ENCODE data around the gene SATB1.

The SATB1 gene

DNA sequence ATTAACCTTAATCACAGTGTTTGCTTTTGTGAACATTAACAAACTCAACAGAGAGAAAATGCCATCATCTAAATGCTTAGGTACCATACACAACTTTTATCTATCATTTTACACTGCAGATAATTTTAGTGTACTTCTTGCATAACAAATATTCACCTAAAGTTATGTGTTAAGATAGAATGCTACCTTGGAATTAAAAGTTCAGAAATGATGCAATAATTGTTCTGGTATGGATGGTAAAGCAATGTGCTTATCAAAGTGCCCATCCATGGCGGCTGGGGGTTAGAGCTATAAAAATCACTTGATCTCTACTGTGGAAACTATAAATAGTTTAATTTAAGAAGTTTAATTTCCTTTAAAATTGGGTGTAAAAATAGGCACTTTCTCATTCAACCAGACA lies 28.7 kb downstream of the SATB1 start:
- DNase-seq = no peak

DNA sequence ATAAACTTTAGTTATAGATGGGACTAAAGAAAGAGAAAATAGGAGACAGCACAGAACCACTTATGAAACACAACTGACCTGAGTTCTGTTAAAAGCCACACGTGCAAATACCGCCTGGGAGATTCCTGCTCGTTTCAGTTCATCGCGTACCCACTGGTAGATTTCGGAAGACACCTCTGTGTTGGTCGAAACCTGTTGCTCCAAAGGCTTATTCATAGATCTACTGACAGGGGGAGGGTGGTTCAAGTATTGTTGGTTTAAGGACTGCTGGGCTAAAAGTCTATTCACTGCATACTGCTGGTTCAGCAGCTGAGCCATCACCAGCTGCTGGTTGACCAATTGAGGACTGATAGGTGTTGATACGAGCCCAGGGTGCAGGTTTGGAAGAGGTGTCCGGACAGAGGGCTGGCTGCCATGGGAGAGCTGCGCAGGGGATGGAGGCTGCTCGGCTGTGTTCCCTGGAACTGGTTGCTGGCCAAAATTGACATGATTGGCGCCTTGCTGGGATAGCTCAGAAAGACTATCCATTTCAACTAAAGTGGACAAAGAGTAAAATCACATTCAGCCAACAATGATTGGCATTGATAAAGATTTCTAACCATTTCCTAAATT lies 30.6 kb downstream of the SATB1 start:
- no peak for DNase-seq

DNA sequence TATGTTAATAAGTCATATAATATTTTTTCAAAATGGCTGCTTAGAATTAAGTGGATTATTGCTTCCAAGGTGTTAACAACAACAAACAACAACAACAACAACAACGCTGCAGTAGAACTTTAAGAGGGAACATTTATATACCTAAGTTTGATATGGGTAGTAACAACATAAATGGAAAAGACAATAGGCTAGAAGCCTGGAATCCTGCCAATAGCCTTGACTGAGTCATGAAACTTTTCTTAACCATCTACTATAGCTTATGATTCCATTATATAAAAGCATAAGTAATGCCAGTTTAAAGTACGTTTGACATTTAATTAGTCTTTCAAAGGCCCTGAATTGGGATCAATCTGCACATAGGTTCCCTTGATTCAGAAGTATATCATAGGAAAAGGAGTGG lies 31.2 kb downstream of the SATB1 start:
- DNase-seq = no peak

DNA sequence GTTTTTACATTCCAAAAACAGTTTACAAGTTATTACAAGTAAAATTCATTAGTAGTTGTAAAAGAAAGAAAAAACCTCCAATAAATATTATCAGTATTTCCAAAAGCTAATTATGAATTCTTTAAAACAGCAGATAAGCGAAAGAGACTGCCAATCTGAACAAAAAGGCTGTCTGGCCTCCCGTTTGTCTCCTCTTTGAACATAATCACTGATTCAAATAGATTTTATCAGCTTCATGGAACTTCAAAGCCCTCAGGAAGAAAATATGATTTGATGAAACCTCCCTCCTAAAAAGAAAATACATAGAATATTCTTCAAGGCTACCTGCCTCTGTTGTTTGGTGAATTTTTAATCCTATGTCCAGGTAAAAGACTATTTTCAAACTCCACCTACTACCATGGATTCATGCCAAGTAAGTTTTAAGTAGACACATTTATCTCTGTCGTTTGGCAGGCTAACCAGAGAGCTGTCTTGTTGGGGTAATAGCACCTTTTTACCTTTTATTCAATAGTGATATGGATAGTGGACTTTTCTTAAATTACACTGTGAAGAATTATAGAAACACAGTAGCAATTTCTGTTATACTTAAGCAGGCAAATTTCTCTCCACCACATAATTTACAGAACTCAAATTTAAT lies 35.0 kb downstream of the SATB1 start:
- no peak for DNase-seq

DNA sequence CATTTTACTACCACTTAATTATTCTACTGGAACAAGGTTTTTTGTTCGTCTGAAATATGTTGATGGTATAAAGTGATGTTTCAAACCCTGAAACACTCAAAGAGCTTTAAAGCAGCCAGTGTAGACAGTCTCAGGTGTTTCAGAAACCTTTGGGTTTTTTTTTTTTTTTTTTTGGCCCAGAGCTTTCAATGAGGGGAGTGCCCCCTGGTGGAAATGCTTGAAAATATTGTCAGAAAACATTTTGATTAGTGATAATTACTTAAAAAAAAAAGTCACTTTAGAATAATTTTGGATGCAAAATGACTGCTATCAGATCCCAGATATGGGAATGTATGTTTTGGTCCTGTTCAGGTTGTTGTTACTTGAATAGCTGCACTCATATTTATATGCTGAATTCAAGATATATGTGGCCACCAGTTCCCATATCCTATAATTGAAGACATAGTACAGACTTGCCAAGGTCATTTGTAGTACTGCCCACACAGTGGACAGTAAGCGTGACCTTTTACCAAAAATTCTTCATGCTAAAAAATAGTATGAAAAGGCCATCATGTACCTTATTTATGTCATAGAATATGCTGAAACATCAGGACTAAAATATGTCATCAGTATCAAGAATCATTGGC lies 35.9 kb downstream of the SATB1 start:
- DNase-seq = peak; percentile 25 to 33

DNA sequence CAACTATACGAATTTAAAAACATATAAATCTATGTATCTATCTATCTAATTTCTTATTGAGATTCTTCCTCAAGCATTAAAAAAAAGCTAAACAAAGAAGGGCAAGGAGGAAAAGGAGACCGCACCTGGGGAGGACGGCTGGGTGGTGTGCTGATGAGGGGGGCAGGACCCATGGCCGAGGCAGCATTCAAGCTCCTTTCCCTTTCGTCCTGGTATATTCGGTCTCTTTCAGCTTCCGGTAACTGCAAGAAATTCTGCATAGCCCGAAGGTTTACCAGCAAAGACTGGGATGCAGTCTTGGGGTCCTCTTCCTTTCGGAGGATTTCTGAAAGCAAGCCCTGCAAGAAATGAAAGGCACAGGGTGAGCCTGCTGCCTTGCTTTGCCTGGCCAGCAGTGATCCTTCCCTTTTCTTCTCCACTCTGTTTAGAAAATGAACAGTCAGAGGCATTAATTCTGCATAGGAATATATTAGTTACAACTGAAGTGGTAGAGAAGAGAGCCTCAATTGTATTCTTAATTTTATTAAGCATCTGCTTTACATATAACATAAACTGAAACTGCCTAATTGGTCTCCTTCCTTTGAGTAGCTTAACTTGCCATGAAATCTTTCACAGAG lies 38.8 kb downstream of the SATB1 start:
- no peak for DNase-seq

DNA sequence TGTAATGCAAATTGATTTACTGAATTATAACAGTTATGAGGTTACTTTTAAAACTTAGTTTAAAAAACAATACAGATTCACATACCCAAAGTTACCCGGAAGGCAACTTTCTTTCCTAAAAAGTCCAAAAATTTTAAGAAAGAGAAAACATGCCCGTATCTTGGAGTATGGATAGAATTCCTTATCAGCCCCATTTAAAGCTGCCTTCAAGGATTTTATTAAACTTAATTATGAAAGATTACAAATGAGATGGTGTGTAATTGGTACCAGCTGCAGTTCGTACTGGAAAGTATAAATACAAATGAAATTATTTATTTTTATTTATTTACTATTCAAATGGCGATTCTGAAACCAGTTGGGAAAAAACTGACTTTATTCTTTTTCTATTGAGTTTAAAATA lies 39.4 kb downstream of the SATB1 start:
- DNase-seq = no peak

DNA sequence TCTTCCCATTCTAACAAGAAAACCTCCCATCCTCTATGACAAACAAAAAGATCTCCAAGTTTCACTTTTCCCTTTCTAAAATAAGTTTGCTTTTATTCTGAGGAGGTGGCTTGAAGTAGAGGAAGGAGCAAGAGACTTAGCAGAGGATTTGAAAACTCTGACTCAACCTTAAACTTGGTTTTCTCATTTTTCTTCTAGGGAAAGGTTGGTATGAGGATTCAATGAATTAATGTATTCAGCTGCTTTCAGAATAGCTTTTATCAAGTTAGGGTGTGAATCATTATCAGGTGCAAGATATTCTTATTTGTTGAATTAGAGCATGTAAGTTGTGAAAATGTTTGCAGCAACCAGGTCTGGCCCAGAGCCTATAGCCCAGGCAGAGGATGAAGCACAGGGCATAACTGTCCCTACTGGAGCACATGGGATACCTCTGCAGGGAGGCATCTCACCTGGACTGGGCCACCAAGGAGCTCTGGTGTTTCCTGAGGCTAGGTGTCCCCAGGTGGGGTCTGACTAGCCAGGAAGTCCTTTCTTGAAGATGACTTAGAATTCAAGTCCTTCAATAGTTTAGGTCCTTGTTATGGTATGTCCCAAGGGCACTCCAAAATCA lies 42.3 kb downstream of the SATB1 start:
- no peak for DNase-seq

DNA sequence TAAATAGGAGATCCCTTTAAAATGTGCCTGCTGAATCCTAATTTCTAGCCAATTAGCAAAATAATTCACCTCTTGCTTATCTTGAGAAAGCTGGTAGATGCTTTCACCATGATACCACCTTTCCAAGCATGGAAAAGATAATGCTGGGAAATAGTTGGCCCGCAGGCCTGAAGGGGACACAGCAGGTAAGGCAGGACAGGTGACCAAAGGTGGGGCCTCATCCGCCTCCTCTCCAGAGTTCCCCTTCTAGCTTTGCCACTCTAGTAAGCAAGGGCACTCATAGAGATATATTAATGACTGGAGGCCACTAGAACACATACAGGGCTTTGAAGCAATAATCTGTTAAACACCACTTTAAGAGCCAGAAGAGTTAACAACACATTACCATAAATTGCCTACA lies 45.5 kb downstream of the SATB1 start:
- DNase-seq = no peak

DNA sequence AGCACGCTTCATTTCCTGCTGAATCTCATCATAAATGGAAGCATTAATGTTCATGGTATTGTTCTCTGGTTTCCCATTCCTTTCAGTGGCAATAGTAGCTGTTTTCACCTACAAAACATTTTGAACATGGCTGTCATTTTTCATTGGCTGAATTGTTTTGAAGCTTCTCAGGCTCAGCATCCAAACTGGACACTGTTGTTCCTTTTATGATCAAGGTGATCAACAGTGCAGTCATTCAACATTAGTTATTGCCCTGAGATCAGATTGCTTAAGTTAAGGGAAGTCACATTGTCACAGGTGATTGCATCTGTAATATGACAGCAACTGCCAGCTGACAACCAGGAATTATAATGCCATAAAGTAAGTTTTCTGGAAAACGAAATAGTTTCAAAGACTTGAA lies 46.9 kb downstream of the SATB1 start:
- DNase-seq = no peak

DNA sequence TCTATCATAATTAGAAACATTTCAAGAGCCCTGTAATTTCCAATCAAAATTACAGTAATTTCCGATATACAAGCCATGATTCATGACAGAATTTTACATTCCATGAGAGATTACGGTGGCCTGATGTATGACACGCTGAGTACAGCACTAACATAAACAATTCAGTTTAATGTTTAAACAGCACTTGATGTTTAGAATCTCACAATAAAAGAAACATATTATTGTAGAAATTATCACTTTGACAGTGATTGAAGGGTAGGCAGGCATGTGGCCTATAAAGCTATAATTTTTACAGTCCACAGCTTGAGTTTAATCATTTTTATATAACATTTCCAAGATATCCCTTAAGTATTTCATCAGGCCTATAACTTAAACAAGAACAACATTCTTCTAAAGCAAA lies 48.5 kb downstream of the SATB1 start:
- no peak for DNase-seq

DNA sequence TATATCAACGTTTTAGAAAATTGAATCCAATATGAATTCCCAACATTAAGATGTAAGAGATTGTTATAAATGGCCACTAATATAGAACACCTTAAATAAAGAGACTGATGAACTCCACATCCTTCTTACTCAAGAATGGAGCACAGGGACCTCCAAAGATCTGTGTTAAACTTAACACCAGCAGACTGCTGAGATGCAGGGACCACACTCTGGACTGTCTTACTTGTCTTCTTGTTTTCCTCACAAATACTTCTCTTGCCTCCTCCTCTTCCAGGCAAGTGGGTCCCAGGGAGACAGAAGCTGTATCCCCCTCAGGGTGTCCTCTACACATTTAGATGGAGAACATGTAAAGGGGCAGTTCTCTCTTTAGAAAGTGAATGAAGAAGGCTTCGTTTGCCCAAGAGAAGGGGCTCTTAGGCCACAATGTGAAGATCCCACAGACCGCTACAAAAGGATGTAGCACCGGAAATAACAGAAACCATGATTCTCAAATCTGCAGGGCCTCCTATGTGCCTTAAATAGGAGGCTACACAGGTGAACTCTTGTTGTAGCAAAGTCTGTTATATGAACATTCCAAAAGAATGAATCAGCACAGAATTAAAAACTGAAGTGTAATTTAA lies 52.2 kb downstream of the SATB1 start:
- DNase-seq = no peak

DNA sequence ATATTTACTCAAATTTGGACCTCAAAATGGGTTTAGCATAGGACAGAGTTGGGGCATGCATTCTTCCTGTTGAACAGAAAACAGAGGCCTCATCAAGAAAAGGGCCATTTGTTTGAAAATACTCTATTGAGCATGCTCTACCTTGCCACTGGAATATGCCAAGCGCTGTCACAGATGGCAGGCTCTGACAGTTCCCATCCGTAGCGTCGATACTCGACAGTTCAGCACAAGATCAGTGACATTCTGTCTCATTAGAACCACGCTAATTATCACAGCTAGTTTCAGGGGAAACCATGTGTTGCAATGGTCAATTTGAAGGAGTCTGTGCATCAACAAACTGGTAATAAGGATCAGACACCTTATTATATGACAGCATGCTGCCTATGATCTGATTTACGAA lies 54.5 kb downstream of the SATB1 start:
- DNase-seq = peak; percentile 12 to 33

DNA sequence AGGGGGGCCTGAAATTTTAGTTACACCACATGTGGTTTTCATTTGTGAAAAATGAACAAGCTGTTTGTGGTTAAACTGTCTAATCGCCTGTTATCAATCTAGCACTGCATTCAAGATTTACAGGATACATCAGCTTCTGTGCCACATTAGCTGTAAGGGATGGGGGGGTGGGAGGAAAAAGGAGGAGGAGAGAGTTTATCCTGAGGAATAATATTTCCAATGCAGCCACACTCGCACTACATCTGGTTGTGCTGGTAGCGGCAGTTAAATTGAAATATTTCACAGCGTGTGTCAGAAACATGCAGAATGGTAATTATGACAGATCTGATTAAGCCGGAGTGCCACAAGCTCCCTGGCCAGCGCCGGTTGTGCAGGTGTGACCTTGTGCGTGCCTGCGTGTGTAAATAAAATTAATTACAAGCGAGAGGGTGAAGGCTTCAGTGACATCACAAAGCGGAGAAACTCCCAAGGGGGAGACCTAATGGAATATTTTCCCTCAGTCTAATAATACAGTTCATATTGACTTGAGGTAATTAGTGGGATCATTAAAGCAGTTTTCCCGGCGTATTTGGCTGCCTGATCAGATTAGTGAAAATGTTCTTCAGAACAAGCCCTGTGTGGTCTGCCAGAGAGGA lies 55.5 kb downstream of the SATB1 start:
- peak; percentile 8 to 44 for DNase-seq

DNA sequence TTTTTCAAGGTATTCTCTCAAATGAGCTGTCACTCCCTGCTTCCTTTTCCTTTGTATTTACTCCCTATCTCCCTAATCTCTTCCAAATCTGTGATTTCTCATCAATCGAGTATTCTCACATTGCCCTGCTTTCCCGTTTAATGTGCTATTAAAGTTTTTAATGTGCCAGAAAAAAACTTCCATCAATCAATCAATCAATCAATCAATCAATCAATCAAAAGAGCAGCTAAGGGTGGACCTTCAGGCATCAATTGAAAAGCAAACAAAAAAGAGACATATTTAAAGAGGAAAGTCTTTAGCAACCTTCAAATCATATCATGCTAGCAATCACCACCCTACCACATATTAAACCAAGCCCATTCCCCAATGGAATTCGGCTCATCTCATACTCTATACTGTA lies 58.9 kb downstream of the SATB1 start:
- no peak for DNase-seq

DNA sequence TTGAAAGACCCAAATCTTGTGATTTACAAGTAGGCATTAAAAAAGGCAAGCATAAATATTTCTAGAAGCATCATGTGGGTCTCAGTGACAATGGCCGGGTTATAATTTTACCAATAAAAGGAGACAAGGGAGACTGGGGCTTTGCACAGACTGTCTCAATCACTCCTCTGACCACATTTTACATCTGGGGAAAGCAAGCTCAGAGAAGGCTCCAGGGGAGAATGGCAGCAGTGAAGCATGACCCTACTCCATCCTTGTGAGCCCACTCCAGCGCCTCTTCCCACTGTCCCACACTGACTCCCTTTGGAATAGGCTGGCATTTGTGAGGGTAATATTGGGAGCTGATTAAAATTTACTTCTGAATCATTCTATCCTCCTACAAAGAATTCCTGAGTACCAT lies 61.8 kb downstream of the SATB1 start:
- no peak for DNase-seq

DNA sequence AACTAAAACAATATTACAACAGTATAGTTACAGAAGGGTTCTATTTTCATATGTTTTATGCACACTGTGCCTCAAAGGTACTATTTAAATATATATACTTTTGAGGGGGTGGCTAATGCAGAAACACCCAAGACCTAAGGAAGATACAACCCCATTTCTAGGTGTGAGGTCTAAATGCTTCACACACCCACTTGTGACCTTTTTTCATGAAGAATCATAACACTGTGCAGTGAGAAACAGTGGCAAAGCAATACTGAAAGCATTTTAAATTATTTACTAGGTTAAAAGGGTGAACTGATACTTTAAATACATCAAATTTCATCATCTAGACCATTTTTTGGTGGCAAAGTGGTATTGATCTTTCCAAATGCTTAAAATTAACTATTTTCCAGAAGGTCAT lies 67.4 kb downstream of the SATB1 start:
- DNase-seq = no peak

DNA sequence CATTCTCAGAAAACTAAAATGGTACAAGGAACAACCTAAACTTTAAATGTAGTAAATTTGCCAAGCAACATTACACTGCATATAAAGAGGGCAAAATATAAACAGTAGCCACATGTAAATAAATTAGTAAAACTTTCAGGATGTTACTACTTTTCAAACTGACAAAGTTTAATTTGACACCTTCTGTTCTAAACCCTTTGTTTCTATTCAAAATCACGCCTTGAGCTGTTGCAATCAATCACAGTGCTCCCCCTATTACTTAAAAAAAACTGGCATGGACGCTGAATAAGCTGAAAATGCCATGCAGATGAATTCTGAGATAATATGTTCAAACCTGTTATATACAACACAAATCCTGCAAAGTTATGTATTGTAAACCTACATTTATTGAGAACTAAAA lies 69.3 kb downstream of the SATB1 start:
- no peak for DNase-seq

DNA sequence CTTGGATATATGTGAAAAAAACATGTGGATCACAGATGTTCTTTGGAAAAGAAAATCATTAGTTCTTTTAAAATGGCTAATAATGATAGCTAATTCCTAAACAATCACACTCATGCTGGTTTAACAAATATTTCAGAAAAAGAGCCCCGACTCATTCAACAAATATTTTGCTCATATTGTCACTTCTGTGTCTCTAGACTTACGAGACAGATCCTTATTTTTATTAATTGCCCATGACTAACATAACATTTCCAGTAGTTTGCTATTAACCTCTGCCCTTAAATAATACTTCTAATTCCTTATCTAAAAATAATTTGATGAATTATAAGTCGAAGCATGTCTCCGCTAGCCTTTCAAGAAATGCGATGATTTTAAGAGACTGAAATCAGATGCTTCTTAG lies 70.4 kb downstream of the SATB1 start:
- no peak for DNase-seq

DNA sequence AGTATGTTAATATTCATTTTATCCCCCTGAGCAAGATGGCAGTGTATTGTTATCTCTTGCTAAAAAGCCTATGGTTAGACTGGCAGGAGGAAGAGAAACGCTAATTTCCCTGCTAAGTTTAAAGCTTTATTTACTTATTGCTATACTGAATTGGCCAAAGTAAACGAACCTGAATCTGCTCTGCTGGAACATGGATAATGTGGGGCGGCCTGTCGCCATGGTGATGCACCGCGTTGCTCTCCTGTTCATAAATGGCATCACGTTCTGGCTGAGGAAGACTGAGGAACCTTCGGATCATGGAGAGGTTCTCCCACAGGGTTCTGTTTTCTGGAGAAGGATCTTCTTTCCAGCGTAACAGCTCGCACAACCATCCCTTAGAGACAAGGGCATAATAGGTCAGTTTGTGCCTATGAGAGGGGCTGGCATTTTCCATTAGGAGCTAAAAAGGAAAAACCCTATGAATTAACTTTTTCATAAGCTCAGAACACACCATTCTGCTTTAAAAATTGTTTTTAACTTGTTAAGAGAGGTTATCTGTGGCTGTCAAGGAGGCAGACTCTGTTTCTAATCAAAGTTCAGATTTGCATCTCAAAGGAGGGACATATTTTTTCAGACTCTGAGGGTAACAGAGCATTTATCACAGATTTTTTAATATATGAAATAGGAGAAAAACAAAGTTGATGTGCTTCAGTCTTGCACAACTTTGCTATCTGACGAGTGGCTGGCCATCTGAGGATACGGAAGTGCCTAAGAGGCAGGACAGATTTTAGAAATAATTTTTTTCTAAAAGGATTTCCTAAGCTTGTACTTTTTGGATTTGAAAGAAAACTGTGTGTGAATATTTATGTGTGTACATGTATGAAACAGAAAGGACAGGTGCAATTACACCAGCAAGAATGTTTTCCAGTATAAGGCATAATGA lies 73.1 kb downstream of the SATB1 start:
- peak; percentile 41 to 65 for DNase-seq

DNA sequence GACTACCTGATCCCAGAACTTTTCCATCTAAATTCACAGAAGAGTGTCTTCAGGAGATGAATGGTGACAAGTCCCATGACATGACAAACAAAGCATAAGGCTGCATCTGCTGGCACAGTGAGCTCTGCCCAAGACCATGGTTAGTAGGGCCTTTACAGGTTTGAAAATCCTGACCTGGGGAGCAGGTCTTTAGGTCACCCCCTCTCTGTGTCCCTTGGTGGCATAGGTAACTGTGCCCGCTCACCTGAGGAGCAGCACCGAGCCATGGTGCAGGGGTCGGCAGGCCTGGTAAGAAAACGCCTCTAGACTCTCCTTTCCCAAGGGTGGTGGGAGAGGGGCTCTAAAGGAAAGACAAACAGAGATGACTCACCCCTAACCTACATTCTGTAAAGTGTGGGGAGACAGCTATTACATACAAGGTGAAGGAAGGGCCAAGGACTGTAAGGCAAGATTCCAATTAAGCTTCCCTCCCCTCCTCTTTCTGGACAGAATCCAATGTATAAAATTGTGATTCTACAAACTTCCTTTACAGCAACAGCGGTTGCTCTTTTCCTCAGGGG lies 74.0 kb downstream of the SATB1 start:
- no peak for DNase-seq

Data from SHP77 (cell line).